ENCODE measurements around the gene SNX8. TPM values are rescaled to one million over a fixed set of nuclear protein-coding genes. Genes with fewer than 3 reads are reported as not detected.

Gene SNX8
- polyA plus RNA-seq, 1 donor from 2014 or later: 5.7 TPM

DNA sequence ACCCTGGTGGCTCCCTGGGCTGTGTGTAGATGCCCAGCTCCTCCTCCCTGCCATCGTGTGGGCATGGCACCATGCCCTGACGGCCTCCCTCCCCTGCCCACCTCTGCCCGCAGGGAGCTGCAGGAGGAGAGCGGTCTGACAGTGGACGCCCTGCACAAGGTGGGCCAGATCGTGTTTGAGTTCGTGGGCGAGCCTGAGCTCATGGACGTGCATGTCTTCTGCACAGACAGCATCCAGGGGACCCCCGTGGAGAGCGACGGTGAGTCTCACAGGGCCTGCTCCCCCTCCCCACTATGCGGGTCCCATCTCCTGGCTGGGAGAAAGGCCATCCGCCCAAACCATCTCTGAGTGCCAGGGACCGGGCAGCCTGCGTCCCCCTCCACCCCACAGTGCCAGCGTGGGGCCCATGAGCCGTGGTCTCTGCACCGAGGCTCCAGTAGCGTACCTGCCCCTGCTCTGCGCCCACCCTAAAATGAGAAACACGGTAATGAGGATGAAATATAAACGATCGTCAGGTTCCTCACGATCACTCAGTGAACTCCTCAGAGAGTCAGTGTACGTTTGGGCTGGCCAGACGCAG lies 64.4 kb downstream of the SNX8 start:
- H4K20me1 ChIP-seq (ENCODE audit: insufficient read depth): no peaks in the 10 kb centered on the region
- no peaks in the 10 kb centered on the region for H3F3A ChIP-seq (ENCODE audit: insufficient read depth, low read length, poor library complexity, severe bottlenecking)
- H3K9me2 ChIP-seq (ENCODE audit: insufficient read depth, low read length): no peaks in the 10 kb centered on the region
- no peak overlapping the region for H3K4me2 ChIP-seq (ENCODE audit: low read length)
- no peaks in the 10 kb centered on the region for H3K9me3 ChIP-seq (ENCODE audit: low read length)
- no peak overlapping the region for H3K9ac ChIP-seq (ENCODE audit: low read length)
- no peak overlapping the region for H2AFZ ChIP-seq (ENCODE audit: low read depth, low read length)
- H3K79me2 ChIP-seq (replicated peaks; ENCODE audit: insufficient read depth, low read length): no peaks in the 10 kb centered on the region
- TF ChIP-seq MXI1 (conservative IDR thresholded peaks at IDR 0.05; ENCODE audit: poor library complexity, severe bottlenecking) (no peak), TAF1 (IDR thresholded peaks at IDR 0.05; ENCODE audit: low read depth) (no peak), RAD21 (conservative IDR thresholded peaks at IDR 0.05) (no peak), POLR2AphosphoS5 (IDR thresholded peaks at IDR 0.05) (no peak), SMC3 (conservative IDR thresholded peaks at IDR 0.05; ENCODE audit: poor library complexity) (no peak), EP300 (conservative IDR thresholded peaks at IDR 0.05; ENCODE audit: poor library complexity, severe bottlenecking) (no peak)
- TF ChIP-seq, protein P1, sequence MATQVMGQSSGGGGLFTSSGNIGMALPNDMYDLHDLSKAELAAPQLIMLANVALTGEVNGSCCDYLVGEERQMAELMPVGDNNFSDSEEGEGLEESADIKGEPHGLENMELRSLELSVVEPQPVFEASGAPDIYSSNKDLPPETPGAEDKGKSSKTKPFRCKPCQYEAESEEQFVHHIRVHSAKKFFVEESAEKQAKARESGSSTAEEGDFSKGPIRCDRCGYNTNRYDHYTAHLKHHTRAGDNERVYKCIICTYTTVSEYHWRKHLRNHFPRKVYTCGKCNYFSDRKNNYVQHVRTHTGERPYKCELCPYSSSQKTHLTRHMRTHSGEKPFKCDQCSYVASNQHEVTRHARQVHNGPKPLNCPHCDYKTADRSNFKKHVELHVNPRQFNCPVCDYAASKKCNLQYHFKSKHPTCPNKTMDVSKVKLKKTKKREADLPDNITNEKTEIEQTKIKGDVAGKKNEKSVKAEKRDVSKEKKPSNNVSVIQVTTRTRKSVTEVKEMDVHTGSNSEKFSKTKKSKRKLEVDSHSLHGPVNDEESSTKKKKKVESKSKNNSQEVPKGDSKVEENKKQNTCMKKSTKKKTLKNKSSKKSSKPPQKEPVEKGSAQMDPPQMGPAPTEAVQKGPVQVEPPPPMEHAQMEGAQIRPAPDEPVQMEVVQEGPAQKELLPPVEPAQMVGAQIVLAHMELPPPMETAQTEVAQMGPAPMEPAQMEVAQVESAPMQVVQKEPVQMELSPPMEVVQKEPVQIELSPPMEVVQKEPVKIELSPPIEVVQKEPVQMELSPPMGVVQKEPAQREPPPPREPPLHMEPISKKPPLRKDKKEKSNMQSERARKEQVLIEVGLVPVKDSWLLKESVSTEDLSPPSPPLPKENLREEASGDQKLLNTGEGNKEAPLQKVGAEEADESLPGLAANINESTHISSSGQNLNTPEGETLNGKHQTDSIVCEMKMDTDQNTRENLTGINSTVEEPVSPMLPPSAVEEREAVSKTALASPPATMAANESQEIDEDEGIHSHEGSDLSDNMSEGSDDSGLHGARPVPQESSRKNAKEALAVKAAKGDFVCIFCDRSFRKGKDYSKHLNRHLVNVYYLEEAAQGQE (IDR thresholded peaks at IDR 0.05; ENCODE audit: borderline replicate concordance): no peak
- TF ChIP-seq, protein P2, sequence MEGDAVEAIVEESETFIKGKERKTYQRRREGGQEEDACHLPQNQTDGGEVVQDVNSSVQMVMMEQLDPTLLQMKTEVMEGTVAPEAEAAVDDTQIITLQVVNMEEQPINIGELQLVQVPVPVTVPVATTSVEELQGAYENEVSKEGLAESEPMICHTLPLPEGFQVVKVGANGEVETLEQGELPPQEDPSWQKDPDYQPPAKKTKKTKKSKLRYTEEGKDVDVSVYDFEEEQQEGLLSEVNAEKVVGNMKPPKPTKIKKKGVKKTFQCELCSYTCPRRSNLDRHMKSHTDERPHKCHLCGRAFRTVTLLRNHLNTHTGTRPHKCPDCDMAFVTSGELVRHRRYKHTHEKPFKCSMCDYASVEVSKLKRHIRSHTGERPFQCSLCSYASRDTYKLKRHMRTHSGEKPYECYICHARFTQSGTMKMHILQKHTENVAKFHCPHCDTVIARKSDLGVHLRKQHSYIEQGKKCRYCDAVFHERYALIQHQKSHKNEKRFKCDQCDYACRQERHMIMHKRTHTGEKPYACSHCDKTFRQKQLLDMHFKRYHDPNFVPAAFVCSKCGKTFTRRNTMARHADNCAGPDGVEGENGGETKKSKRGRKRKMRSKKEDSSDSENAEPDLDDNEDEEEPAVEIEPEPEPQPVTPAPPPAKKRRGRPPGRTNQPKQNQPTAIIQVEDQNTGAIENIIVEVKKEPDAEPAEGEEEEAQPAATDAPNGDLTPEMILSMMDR (IDR thresholded peaks at IDR 0.05; ENCODE audit: poor library complexity, severe bottlenecking): no peak
- H3K4me3 ChIP-seq (ENCODE audit: low read length): no peak overlapping the region
- no peaks in the 10 kb centered on the region for H3K36me3 ChIP-seq (ENCODE audit: insufficient read depth, low read length)
- no peaks in the 10 kb centered on the region for H3K27me3 ChIP-seq (ENCODE audit: insufficient read depth, low read depth, low read length)
- no peak overlapping the region for H3K27ac ChIP-seq (ENCODE audit: low read length)

DNA sequence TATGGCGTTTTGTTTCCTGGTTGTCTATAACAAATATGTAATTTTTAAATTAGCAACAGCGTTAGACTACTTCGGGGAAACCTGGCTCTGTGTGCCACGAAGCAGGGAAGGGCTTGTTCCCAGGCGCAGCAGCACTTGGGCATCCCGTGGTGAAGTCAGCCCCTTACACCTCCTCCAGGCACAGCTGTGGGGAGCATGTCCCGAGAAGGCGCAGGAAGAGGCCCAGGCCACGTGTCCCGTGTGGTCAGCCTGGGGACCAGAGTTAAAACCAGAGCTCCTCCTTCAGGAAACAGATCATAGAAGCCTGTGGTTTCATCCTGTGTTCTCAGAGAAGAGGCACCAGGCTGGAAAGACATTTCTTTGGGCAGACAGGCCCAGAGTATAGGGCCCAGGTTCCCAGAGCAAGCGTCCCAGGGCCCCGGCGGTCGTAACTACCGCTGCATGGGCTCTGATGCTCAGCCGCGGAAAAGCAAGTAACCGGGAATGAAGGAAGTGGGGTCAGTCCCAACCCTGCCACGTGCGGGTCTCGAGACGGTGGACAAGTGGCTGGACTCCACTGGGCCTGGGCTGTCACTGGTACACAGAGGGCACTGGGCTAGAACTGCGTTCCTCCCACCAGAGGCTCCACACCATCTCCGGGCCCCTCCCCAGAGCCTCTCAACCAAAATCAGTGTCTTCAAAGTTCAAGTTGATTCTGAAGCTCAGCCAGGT lies 65.1 kb downstream of the SNX8 start:
- TF ChIP-seq SMC3 (conservative IDR thresholded peaks at IDR 0.05; ENCODE audit: poor library complexity): no peak
- TF ChIP-seq, protein P2 (IDR thresholded peaks at IDR 0.05; ENCODE audit: poor library complexity, severe bottlenecking): no peak
- TF ChIP-seq TAF1 (IDR thresholded peaks at IDR 0.05; ENCODE audit: low read depth): no peak
- no peak for TF ChIP-seq MXI1 (conservative IDR thresholded peaks at IDR 0.05; ENCODE audit: poor library complexity, severe bottlenecking)
- TF ChIP-seq EP300 (conservative IDR thresholded peaks at IDR 0.05; ENCODE audit: poor library complexity, severe bottlenecking): no peak
- TF ChIP-seq EZH2 (IDR thresholded peaks at IDR 0.05; ENCODE audit: borderline replicate concordance, insufficient read depth, low read length, poor library complexity, severe bottlenecking): no peak
- TF ChIP-seq POLR2AphosphoS5 (IDR thresholded peaks at IDR 0.05): no peak
- TF ChIP-seq RAD21 (conservative IDR thresholded peaks at IDR 0.05): no peak
- TF ChIP-seq, protein P1 (IDR thresholded peaks at IDR 0.05; ENCODE audit: borderline replicate concordance): no peak
- no peaks in the 10 kb centered on the region for H3F3A ChIP-seq (ENCODE audit: insufficient read depth, low read length, poor library complexity, severe bottlenecking)
- H3K27ac ChIP-seq (ENCODE audit: low read length): no peak overlapping the region
- no peaks in the 10 kb centered on the region for H3K9me2 ChIP-seq (ENCODE audit: insufficient read depth, low read length)
- H3K36me3 ChIP-seq (ENCODE audit: insufficient read depth, low read length): no peaks in the 10 kb centered on the region
- H3K9ac ChIP-seq (ENCODE audit: low read length): no peak overlapping the region
- H3K27me3 ChIP-seq (ENCODE audit: insufficient read depth, low read depth, low read length): no peaks in the 10 kb centered on the region
- no peak overlapping the region for H2AFZ ChIP-seq (ENCODE audit: low read depth, low read length)
- no peak overlapping the region for H3K4me3 ChIP-seq (ENCODE audit: low read length)
- H3K4me2 ChIP-seq (ENCODE audit: low read length): no peak overlapping the region
- no peaks in the 10 kb centered on the region for H3K9me3 ChIP-seq (ENCODE audit: low read length)
- no peaks in the 10 kb centered on the region for H4K20me1 ChIP-seq (ENCODE audit: insufficient read depth)
- H3K79me2 ChIP-seq (replicated peaks; ENCODE audit: insufficient read depth, low read length): no peaks in the 10 kb centered on the region

Data from neural cell (in vitro differentiated cells).